HL-60 (cell line): Measurements from ENCODE around the gene RNF166.

Experiments used
- CTCF ChIP-seq: IDR thresholded peaks from one replicate; pipeline ENCODE4 v1.5.1; 2011; ENCODE audit warnings: low read length, control low read depth, inconsistent platforms; ENCODE audit not compliant: insufficient read depth
- GABPA ChIP-seq: IDR thresholded peaks from 2 replicates; pipeline ENCODE4 v1.6.1; 2012; ENCODE audit warnings: low read depth
- POLR2AphosphoS5 ChIP-seq: IDR thresholded peaks from 2 replicates; pipeline ENCODE4 v1.6.1; 2012; ENCODE audit warnings: low read depth
- REST ChIP-seq: IDR thresholded peaks from 2 replicates; pipeline ENCODE4 v1.6.1; 2012; ENCODE audit warnings: low read depth; ENCODE audit not compliant: insufficient replicate concordance

DNA sequence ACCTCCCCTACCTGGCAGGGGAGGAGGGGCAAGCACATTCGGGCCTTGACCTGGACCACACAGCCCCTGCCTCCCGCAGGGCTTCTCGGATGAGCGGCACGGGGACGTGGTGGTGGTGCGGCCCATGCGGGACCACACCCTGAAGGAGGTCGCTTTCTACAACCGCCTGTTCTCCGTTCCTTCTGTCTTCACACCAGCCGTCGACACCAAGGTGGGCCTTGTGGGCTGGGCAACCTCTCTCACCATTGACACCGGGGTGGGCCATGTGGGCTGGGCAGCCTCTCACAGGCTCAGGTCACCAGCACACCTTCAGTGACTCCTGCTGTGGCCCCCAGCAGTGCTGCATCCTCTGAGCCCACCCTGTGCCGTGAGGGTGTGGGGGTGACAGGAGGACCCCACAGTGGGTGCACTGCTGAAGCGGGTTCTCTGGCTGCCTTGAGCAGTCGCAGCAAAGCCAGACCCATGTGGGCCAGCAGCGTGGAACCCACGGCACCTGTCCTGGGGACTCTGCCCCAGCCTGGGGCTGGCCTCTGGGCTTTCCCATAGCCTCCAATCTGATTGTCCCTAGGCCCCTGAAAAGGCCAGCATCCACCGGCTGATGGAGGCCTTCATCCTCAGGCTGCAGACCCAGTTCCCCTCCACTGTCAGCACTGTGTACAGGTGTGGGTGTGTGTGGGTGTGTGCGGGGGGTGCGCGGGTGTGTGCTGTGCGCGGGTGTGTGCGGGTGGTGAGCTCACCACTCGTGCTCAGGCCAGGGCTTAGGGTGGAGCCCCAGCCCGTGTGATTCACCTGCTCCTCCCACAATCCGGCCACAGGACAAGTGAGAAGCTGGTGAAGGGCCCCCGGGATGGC lies 7.6 kb upstream of the RNF166 start:
- TF ChIP-seq GABPA (no peak), CTCF (no peak), REST (no peak), POLR2AphosphoS5 (no peak; the same call in 1 of the 2 replicates)
